NCI-H82 treated with DMSO at 0.1 percent for 48 hours (cell line): ENCODE measurements around the gene GSE1.

Experiments
- DNase-seq: peaks from one replicate; lab custom pipeline; 2025; ENCODE audit not compliant: unreplicated experiment; lab: John Stamatoyannopoulos, UW

GSE1 gene

GRCh38 chr16:85573696-85574641 lies 39.2 kb upstream of the GSE1 start:
- DNase-seq: no peak

DNA sequence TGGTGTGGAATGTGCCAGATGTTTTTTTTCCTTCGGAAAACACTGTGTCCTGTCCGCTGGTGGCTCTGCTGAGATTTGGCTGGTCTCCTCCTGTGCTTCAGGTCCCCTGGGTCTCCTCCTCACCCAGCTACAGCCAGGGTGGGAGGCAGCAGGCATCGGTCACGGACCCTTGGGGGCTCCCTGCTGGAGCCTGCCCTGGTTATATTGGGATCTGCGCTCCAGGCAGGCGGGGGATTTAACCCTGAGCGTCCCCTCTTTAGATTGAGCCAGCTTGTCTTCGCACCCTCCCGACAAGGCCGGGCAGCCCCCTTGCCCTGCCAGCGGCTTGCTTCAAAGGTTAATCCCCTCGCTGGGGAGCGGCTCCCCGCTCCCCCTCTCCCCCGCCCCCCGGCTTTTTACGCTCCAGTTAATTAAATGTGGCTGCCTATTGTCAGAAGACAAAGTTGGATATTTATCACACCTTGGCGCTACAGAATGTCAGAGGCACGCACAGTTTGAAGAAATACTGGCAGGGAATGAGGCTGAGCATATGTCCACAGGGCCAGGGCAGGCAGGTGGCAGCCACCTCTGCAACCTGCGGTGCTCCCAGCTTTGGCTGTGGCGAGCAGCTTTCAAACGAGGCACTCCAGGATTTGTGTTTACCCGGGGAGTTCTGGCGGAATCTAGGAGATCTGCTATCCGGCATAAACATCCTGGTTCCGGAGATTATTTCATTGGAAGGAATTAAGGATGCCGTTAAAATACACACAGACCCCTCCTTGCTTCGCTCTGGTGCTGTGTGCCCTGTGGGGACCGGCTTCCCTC lies 38.2 kb upstream of the GSE1 start:
- peak; percentile 27 for DNase-seq

- no peak for DNase-seq
These were observed 37.2 kb upstream of the GSE1 start for GRCh38 chr16:85575920-85576319.

GRCh38 chr16:85576944-85577343 lies 36.2 kb upstream of the GSE1 start:
- no peak for DNase-seq

DNA sequence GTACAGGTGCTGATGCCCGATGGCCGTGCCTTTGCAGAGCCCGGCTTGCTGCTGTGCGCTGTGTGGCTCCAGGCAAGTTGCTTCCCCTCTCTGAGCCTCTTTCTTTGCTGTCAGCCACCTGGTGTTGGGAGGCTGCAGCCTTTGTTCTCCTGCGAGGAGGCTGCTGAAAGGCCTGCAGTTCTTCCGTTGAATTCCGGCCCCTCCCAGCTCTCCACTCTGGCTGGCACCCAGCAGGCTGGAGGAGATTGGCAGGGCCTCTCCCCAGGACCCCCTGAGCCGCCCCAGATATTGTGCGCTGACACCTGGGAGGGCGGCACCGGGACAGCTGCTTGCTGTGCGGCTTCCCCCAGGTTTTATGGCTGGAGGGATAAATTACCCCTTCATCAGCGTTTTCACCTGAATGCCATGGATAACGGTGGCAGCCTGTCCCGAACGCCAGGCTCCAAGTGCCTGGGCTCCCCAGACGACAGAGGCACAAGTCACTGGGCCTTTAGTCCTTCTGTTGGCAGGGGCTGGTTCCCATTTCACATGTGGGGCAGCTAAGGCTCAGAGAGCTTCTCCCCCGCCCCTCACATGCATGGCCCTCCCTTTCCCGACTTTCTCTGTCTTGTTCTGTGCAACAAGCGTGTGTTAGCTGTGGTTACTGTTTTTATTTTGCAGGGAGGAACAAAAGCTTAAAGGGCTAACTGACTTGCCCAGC lies 35.1 kb upstream of the GSE1 start:
- no peak for DNase-seq

GRCh38 chr16:85578599-85578948 lies 34.5 kb upstream of the GSE1 start:
- DNase-seq: no peak

DNA sequence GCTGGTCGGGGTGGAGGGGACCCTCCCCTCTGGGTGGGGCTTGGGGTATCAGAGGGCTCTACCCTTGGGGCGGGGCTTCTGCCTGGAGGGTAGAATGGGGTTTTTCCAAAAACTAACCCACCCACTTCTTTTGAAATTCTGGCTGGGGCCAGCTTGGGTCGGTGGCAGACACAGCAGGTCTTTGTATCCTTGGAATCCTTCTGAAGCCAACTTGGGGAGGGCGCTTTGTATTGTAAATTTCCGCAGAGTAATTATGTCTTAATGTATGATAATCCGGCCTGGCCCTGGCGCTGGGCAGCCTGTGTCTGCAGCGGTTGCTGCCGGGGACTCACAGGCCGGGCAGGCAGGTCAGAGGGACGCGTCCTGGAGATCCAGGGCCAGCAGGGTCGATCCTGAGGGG lies 33.9 kb upstream of the GSE1 start:
- DNase-seq: peak; percentile 10

DNA sequence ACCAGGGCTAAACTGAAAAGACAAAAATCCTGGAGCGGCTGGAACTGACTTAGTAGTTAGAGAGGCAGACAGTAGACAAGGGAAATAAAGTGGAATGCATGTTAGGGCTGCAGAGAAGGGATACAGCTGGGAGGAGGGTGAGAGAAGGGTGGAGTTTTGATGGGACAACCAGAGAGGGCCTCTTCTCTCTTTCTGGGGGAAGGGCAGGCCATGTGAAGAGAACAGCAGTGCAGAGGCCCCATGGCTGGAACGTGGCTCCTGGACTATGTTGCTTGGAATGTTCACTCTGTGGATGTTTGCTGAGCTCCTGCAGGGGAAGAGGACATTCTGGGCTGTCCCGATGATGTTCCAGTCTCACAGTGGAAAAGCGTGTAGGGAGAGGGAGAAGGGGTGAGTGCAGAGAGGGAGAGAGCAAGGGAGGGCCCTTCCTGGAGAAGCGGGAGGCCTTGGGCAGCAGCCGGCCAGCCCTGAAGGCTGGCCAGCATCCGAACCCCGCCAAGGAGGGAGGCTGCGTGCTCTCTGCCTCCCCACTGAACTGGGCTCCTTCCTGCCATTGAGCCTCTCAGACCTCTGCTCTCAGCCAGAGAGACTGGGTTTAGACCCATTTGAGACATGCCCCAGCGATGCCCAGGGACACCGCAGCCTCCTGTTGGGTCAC lies 33.1 kb upstream of the GSE1 start:
- no peak for DNase-seq

DNA sequence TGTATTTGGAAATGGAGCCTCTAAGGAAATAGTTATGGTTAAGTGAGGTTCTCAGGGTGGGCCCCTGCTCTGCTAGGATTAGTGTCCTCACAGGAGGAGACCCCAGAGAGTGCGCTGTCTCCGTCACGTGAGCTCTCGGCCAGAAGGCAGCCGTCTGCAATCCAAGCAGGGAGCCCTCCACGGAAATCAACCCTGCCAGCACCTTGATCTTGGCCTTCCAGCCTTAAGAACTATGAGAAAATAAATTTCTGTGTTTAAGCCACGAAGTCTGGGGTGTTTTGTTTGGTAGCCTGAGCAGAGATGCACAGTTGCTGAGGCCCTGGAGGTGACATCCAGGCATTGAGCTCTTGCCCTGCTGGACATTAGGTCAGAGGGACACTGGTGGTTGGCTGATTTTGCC lies 32.4 kb upstream of the GSE1 start:
- DNase-seq: no peak

- DNase-seq: no peak
These were observed 30.7 kb upstream of the GSE1 start for GRCh38 chr16:85582229-85582991.

GRCh38 chr16:85583491-85584181 lies 29.5 kb upstream of the GSE1 start:
- DNase-seq: no peak

DNA sequence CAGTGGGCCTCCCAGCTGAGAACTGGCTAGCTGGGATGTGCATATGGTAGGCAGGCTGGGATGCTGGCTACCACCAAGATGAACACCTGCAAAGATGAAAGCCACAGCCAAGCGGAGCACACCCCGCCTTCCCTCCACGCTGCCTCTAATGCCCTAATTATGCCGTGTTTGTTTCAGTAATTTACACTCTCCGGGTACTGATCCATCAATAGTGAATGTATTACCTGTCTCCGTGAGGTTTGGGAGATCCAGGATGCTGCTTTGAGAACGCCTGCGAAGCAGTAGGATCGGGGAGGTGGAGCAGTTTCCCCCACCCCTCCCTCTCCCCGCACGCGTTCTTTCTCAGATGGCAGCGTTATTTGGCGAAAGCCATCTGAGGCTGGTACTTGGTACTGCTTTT lies 28.9 kb upstream of the GSE1 start:
- no peak for DNase-seq

DNA sequence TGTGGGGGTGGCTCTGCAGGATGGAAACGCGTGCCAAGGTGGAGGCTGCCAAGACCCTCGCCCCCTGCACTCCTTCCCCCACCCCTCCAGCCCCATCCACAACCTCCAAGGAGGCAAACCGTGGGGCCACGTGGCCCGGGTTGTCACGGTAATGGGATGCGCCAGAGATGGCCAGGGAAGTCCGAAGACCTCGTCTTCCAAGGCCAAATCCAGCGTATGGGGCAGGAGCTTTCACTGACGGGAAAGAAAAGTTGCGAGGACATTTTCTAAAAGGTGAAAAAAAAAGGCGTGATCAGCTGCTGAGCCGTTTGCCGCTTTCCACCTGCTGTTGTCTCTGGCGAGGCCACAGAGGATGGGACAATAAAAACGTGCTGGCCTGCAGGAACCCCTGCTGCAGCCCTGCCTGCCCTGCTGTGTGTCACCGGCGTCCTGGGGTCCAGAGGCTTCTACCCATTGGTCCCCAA lies 28.3 kb upstream of the GSE1 start:
- no peak for DNase-seq

DNA sequence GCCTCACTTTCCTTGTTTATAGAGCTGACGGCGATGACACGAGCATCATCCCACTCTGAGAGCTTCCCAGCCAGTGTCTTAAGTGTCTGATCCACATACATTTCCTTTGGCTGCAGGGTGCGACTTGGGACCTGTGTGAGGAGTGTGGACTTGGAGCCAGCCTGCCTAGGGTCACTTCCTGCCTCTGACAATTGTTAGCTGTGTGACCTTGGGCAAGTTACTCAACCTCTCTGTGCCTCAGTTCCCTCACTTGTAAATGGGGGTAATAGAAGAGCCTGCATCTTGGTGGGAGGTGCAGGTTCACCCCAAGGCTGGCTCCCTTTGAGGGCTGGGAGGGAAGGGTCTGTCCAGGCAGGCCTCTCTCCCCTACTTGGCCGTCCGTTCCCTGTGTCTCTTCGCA lies 27.4 kb upstream of the GSE1 start:
- DNase-seq: no peak

- DNase-seq: peak; percentile 26
These were observed 26.6 kb upstream of the GSE1 start for GRCh38 chr16:85586380-85587104.

DNA sequence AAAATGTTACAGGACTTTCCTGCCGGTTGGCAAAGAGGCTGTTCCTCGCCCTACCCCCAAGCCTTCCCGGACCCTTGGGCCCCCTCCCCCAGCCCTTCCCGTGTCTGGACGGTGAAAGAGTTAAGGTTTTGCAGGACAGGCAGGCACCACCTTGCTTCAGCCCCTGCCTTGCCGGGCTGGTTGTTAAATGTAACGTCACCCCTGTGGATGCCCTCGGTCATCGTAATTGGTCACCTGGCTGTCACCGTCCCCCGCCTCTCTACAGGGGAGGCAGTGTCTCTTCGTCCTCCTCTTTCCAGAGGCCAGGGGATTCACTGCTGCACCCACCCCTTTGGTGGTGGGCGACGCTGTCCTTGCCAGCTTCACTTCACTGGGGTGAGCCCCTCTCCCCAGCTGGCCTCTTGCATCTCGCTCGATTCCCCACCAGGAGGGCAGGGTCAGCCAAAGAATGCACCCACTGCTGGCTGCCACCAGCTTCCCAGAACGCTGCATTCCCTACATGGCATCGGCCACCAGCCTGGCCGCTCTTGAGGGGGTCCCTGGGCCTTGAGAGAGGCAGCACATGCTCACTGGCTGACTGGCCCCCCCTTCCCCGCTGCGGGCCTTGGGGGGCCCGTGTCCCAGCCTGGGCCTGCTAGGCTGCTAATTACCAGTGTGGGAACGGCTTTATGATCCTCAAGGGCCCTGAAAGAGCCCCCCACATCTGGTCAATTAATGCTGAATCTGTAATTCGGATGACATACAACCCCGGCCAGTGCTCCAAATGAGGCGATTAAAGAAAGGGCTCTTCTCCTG lies 25.2 kb upstream of the GSE1 start:
- no peak for DNase-seq

- DNase-seq: no peak
These were observed 24.3 kb upstream of the GSE1 start for GRCh38 chr16:85588562-85589503.
